COLO668 (cell line): ENCODE data around the gene RFTN2.
"Not testable (repeated sequence)": the region's sequence is repeated elsewhere in the genome, so short reads cannot be mapped to it uniquely, and the experiment has no call there.

Experiments
- DNase-seq: peaks from one replicate; lab custom pipeline; 2025; ENCODE audit not compliant: unreplicated experiment; lab: John Stamatoyannopoulos, UW

The RFTN2 gene

GRCh38 chr2:197675711-197676188 lies 363 bp upstream of the RFTN2 start:
- no peak for DNase-seq

- no peak for DNase-seq
These were observed 796 bp downstream of the RFTN2 start for GRCh38 chr2:197674591-197674990.

DNA sequence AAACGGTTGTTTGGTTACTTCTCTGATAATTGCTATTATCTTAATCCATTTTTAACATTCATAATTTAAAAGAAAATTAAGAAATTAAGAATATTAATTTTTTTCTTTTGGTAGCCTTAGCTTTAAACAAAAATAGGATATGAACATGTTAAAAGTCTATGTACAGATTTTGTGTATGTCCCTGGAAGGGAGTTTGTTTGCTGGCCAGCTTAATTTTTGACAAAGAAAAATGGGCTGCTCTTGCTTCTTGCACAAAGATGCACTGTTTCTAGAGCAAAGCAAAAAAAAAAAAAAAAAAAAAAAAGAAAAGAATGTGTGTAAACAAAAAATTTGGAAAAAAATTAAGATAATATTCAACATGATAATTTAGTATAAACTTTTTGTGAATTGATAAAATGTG lies 1.3 kb downstream of the RFTN2 start:
- DNase-seq: no peak

DNA sequence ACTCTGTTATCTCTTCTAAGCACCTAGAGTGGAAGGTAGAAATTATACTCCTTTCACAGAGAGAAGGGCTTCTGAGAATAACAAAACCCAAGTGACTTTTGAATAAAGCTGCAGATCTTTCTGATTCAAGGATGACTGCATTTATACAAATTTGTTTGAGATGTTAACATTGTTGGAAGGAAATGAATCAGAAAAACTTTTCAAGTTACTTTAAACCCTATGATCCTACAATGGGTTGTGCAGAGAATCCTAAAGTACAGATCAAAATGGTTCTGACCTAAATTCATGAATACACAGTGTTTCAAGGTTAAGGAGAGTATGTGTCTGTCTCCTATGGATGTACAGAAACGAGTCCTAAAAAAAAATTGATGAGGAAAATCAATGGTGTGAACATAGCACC lies 1.8 kb downstream of the RFTN2 start:
- no peak for DNase-seq

GRCh38 chr2:197673106-197673505 lies 2.3 kb downstream of the RFTN2 start:
- no peak for DNase-seq

DNA sequence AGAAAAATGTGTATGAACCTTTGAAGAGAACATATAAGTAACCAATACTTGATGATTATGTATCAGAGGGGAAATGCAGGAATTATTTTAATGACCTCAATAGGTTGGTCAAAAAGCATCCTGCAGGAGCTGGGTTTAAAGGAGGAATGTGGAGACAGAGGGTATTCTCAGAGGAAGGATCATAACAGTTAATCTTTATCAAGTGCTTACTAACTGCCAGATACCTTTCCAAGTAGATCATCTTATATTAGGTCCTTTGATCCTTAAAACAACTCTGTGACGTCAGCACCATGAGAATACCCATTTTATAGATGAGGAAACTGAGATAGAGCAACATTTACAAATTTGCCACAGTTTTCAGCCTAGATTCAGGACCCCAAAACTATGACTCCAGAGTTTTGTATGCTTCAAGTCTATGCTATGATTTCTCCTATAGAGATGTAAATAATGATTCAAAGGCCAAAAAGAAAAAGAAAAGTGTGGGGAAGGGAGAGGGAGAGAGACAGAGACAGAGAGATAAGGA lies 3.0 kb downstream of the RFTN2 start:
- DNase-seq: no peak

DNA sequence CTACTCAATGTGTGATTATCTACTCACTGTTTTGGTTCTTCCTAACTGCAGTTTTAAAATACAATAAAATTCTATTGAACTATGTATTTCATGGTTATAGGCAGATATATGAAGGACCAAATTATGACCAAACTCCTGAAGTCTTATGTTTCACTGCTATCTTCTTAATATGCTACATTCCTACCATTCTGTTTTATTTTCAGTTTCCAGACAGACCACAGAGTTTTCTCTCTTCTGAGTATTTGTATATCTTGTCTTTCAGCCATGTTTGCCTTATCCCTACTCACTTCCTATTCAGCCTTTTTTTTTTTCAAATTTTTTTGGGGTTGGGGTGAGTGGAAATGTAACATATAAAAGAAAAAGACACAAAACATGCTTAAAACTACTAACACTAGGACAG lies 6.3 kb downstream of the RFTN2 start:
- DNase-seq: no peak

- no peak for DNase-seq
These were observed 7.1 kb downstream of the RFTN2 start for GRCh38 chr2:197668296-197668695.

DNA sequence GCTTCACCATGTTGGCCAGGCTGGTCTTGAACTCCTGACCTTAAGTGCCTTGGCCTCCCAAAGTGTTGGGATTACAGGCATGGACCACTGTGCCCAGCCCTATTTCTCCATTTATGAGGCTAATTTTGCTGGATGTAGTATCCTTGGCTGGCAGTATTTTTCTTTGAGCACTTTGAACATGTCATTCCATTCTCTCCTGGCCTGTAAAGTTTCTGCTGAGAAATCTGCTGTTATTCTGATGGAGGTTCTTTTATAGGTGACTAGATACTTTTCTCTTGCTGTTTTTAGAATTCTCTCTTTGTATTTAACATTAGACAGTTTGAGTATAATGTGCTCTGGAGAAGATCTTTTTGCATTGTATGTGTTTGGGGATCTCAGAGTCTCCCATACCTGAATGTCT lies 9.1 kb downstream of the RFTN2 start:
- no peak for DNase-seq

DNA sequence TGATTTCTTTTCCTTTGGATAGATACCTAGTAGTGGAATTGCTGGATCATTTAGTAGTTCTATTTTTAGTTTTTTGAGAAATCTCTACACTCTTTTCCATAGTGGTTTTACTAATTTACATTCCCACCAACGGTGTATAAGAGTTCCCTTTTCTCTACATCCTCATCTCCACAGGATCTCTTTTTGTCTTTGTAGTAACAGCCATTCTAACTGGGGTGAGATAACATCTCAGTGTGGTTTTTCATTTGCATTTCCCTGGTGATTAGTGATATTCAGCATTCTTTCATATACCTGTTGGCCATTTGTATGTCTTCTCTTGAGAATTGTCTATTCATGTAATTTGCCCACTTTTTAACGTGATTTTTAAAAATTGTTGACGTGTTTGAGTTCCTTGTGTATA lies 13.8 kb downstream of the RFTN2 start:
- no peak for DNase-seq

DNA sequence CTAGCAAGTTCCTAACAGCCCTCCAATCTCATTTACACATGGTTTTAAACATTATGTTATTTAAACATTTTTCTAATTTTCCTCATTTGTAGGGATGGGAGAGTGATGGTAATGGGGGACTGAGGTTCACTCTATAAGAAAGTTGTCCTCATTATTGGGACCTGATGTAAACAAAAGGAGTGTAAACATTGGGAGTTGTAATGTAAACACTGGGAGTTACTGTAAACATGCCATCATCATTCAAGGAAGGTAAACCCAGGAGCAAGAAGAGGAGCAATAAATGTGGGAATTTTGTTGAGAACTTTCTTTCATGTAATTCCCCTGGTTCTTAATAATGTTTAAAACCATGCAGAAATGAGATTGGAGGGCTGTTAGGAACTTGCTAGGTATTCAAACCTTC lies 17.8 kb downstream of the RFTN2 start:
- no peak for DNase-seq

GRCh38 chr2:197647961-197648690 lies 27.3 kb downstream of the RFTN2 start:
- DNase-seq: no peak

- no peak for DNase-seq
These were observed 33.7 kb downstream of the RFTN2 start for GRCh38 chr2:197641666-197642065.

- not testable (repeated sequence) for DNase-seq
These were observed 34.7 kb downstream of the RFTN2 start for GRCh38 chr2:197640571-197641122.

DNA sequence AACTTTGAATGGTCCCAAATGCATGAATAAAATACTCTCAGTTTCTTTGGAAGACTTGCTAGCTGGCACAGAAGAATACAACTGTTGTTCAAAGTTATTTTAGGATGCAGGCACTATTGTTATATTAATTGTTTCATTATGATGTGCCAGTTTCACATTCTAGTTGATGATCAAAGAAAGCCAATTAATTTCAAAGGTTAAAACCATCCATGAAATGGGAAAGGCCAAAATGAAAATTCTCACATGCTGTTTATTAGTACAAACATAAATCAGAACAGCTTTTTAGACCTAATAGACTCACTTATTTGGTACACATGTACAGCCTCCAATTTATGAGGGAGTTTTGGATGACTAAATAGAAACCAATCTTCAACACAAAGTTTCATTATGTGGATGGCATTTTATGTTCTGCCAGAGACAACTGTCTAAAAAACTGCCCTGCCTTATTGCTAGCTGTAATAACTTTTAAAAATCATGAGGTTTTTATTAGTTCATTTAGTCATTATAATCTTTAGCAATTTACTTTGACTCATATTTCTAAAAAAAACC lies 42.2 kb downstream of the RFTN2 start:
- no peak for DNase-seq

- DNase-seq: no peak
These were observed 47.3 kb downstream of the RFTN2 start for GRCh38 chr2:197628043-197628500.

- no peak for DNase-seq
These were observed 48.3 kb downstream of the RFTN2 start for GRCh38 chr2:197626965-197627625.

DNA sequence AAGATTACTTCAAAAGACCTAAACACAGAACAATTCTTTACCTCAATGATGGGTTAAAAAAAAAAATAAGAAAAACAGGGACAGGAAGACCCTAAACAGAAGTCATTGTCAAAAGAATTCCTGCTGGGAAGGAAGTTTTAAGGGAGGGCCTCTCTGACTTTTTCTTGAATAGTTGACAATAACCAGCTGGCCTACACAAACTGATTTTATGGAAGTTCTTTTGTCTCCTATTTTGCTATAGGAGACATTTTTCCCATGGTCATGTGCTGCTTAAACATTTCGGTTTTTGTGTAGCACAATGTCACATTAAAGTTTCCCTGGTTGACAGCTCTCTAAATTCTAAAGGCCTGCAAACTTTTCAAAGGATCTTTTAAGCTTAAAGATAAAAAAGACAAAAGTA lies 55.3 kb downstream of the RFTN2 start:
- DNase-seq: no peak

- DNase-seq: peak; percentile 64
These were observed 60.3 kb downstream of the RFTN2 start for GRCh38 chr2:197615016-197615652.

DNA sequence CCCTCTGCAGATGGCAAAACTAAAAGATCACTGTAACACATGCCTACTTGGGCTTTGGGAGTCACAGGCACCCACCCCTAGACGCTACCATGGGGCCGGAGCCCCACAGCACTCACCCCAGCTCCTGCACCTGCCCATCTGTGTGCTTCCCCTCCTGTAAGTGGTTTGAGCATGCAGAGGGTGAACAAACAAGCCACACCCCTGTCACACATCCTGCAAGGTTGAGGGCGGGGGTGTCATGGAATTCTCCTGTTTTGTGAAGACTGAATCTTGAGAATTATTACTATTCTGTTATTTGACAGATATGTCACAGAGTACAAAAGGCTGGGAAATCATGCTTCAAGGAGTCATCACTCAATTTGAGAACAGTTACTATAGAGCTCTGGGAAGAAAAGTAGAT lies 60.9 kb downstream of the RFTN2 start:
- peak; percentile 80 for DNase-seq

GRCh38 chr2:197613509-197613987 lies 61.8 kb downstream of the RFTN2 start:
- peak; percentile 41 for DNase-seq
